Inferior parietal cortex (tissue), 1 donor: ENCODE results near the gene PCDHGA4.
A peak's percentile ranks its signal among the peaks of the same experiment; 100 is the strongest.
"Not testable (repeated sequence)": the region's sequence is repeated elsewhere in the genome, so short reads cannot be mapped to it uniquely, and the experiment has no call there.

ENCODE experiments used
- DNase-seq: peaks from one replicate; pipeline ENCODE4 v3.0.0-alpha.2; 2016; ENCODE audit errors: extremely low spot score

PCDHGA4 gene

DNA sequence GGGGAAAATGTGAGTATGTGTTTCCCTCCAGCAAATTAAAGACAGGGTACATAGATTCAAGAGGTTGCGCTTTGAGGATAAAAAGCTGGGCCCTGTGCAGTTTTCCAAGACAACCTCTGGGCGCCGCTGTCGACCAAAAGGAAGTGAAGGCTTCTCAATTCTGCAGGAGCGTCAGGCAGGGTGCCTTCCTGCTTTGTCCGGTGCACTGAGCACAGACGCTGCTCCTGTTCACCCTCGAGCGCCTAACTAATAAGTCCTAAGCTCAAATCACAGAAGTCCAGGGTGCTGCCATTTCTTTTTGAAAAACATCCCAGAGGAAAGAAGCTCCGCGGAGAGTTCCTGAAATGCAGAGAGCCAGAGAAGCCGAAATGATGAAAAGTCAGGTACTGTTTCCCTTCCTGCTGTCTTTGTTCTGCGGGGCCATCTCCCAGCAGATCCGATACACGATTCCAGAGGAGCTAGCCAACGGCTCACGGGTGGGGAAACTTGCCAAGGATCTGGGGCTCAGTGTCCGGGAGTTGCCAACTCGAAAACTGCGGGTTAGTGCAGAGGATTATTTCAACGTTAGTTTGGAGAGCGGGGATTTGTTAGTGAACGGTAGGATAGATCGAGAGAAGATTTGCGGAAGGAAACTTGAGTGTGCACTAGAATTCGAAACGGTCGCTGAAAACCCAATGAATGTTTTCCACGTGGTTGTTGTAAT lies 4.8 kb upstream of the PCDHGA4 start, which contains the start of gene PCDHGB1:
PCDHGB1 (plus strand) TSS at position 183 of the 703 bp plus-strand sequence; CDS start at position 345, 162 bp downstream.
- peak; percentile 24 for DNase-seq

DNA sequence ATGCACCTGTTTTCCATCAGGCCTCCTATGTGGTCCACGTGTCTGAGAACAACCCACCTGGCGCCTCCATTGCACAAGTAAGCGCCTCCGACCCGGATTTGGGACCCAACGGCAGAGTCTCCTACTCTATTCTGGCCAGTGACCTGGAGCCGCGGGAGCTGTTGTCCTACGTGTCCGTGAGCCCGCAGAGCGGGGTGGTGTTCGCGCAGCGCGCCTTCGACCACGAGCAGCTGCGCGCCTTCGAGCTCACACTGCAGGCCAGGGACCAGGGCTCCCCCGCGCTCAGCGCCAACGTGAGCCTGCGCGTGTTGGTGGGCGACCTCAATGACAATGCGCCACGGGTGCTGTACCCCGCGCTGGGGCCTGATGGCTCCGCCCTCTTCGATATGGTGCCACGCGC lies 3.2 kb upstream of the PCDHGA4 start:
- no peak for DNase-seq

DNA sequence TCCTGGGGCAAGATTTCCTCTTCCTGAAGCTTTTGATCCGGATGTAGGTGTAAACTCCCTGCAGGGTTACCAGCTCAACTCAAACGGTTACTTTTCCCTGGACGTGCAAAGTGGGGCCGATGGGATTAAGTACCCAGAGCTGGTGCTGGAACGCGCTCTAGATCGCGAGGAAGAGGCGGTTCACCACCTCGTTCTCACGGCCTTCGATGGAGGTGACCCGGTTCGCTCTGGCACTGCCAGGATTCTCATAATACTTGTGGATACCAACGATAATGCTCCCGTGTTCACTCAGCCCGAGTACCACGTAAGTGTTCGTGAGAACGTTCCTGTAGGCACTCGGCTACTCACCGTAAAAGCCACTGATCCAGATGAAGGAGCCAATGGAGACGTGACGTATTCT lies 820 bp downstream of the PCDHGA4 start:
- DNase-seq: no peak

DNA sequence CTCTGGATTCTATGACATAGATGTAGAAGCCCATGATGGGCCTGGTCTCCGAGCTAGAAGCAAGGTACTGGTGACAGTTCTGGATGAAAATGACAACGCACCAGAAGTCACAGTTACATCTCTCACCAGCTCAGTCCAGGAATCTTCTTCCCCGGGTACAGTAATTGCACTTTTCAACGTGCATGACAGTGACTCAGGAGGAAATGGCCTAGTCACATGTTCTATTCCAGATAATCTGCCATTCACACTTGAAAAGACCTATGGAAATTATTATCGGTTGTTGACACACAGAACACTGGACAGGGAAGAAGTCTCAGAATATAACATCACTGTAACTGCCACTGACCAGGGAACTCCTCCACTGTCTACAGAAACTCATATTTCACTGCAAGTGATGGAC lies 1.3 kb downstream of the PCDHGA4 start:
- no peak for DNase-seq

DNA sequence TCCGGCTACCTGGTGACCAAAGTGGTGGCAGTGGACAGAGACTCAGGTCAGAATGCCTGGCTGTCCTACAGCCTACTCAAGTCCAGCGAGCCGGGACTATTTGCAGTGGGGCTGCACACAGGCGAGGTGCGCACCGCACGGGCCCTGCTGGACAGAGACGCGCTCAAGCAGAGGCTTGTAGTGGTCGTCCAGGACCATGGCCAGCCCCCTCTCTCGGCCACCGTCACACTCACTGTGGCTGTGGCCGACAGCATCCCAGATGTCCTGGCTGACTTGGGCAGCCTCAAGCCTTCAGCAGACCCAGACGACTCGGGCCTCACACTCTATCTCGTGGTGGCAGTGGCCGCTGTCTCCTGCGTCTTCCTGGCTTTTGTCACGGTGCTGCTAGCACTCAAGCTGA lies 2.1 kb downstream of the PCDHGA4 start:
- no peak for DNase-seq

DNA sequence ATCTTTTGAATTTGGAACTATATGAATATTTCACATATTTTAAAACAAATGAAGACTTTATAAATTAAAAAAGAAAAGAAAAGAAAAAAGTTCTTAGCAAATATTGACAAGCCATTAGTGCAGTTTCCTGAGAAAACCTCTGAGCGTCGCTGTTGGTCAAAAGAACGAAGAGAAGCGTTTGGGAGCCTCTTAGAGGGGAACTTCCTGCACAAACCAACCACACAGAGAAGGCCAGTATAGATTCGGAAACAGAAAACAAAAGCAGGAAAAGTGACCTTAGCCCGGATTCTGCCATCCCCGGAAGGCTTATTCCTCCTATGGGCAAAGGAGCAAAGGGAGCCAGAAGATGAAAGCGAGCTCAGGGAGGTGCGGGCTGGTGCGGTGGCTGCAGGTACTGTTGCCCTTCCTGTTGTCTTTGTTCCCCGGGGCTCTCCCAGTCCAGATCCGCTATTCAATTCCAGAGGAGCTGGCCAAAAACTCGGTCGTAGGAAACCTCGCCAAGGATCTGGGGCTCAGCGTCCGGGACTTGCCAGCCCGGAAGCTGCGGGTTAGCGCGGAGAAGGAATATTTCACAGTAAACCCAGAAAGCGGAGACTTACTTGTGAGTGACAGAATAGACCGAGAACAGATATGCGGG lies 5.1 kb downstream of the PCDHGA4 start, which contains the start of gene PCDHGB2:
PCDHGB2 (plus strand) TSS at position 205 of the 637 bp plus-strand sequence; CDS start at position 347, 142 bp downstream.
- peak; percentile 27 for DNase-seq

DNA sequence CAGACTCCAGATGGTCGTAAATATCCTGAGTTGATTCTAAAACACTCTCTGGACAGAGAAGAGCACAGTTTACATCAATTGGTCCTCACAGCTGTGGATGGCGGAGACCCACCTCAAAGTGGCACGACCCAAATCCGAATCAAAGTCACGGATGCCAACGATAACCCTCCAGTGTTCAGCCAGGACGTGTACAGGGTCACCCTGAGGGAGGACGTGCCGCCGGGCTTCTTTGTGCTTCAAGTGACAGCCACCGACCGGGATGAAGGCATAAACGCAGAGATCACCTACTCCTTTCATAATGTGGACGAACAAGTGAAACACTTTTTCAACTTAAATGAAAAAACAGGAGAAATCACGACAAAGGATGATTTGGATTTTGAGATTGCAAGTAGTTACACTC lies 5.9 kb downstream of the PCDHGA4 start:
- no peak for DNase-seq

DNA sequence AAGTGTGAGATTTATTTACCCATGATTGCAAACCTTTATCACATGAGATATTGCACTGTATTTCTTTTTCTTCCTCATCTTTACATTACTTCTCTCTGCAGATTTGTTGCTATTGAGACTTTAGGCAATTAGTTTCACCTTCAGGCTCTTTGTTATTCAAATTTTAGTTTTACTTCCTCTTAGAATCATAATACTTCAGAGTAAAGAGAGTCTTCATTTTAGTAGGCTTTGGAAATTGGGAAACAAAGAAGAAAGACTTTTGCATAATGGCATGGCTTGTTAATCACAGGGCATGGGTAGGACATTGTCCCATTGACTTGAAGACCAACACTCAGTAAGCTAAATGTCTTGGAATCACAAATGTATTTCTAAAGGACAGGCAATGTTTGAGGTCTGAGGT lies 7.9 kb downstream of the PCDHGA4 start:
- DNase-seq: no peak

DNA sequence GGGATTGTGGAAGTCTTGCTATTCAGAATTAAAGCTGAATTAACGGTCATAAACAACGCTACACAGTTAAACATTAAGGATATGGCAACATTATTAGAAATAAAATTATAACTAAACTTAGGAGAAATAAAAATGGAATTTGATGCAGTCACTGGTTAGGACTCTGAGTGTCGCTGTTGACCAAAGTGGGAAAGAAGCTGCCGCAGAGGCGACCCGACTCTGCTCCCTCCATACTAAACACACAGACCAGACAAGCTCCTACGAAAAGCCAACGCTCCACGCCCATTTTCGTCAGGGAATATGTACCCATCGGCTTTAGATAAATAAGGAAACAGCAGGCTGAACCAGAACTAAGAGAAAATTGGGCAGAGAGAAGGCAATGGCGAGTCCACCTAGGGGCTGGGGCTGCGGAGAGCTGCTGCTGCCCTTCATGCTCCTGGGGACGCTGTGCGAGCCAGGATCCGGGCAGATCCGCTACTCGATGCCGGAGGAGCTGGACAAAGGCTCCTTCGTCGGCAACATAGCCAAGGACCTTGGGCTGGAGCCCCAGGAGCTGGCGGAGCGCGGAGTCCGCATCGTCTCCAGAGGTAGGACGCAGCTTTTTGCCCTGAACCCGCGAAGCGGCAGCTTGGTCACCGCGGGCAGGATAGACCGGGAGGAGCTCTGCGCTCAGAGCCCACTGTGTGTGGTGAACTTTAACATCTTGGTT lies 9.3 kb downstream of the PCDHGA4 start, which contains the start of gene PCDHGA5:
PCDHGA5 (plus strand) TSS at position 211 of the 709 bp plus-strand sequence; CDS start at position 380, 169 bp downstream.
- DNase-seq: no peak

DNA sequence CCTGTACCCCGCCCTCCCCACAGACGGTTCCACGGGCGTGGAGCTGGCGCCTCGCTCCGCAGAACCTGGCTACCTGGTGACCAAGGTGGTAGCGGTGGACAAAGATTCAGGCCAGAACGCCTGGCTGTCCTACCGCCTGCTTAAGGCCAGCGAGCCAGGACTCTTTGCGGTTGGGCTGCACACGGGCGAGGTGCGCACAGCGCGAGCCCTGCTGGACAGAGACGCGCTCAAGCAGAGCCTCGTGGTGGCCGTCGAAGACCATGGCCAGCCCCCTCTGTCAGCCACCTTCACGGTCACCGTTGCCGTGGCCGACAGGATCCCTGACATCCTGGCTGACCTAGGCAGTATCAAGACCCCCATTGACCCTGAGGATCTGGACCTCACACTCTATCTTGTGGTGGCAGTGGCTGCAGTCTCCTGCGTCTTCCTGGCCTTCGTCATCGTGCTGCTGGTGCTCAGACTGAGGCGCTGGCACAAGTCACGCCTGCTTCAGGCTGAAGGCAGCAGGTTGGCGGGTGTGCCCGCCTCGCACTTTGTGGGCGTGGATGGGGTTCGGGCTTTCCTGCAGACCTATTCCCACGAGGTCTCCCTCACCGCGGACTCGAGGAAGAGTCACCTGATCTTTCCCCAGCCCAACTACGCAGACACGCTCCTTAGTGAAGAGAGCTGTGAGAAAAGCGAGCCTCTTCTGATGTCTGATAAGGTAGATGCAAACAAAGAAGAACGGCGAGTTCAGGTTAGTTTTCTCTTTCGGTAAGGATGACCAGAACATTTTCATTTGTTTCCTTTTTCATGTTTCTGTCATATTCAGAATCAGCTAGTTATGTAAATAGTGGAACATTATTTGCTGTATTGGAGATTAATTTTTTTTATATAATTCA lies 11.4 kb downstream of the PCDHGA4 start:
- no peak for DNase-seq

DNA sequence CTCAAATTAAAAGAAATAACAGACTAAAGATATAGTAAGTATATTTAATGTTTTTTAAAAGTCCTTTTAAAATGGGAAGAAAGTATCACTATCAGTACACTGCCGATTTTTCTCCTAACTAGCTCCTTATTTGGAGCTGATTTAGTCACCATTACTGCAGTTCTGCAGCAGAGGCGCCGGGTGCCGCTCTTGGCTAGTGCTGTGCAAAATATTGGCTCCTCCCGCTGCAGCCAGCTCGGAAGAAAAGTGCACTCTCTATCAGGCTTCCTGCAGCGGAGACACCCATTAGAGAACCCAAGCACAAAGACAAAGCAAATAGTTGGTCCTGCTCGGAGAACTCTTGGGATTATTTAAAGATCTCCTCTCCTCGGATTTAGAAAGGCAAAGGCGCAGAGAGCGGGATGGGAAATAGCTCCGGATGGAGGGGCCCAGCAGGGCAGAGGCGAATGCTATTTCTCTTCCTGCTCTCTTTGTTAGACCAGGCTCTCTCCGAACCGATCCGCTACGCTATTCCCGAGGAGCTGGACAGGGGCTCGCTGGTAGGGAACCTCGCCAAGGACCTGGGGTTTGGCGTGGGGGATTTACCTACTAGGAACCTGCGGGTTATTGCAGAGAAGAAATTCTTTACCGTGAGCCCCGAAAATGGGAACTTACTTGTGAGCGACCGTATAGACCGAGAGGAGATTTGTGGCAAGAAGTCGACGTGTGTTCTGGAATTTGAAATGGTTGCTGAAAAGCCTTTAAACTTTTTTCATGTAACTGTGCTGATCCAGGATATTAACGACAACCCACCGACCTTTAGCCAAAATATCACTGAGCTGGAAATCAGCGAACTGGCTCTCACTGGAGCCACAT lies 15.4 kb downstream of the PCDHGA4 start, which contains the start of gene PCDHGB3:
PCDHGB3 (plus strand) TSS at position 249 of the 855 bp plus-strand sequence; CDS start at position 402, 153 bp downstream.
- DNase-seq: peak; percentile 4

DNA sequence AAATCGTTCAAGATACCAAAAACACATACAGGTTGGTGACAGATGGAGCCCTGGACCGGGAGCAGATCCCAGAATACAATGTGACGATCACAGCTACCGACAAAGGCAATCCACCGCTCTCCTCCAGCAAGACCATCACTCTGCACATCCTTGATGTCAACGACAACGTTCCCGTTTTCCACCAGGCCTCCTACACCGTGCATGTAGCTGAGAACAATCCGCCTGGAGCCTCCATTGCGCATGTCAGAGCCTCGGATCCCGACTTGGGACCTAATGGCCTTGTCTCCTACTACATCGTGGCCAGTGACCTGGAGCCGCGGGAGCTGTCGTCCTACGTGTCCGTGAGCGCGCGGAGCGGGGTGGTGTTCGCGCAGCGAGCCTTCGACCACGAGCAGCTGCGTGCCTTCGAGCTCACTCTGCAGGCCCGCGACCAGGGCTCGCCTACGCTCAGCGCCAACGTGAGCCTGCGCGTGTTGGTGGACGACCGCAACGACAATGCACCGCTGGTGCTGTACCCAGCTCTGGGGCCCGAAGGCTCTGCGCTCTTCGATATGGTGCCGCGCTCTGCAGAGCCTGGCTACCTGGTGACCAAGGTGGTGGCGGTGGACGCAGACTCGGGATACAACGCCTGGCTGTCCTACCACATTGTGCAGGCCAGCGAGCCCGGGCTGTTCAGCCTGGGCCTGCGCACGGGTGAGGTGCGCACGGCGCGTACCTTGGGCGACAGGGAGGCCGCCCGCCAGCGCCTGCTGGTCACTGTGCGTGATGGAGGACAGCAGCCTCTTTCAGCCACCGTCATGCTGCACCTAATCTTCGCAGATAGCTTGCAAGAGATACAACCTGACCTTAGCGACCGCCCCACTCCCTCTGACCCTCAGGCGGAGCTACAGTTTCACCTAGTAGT lies 17.0 kb downstream of the PCDHGA4 start:
- no peak for DNase-seq

DNA sequence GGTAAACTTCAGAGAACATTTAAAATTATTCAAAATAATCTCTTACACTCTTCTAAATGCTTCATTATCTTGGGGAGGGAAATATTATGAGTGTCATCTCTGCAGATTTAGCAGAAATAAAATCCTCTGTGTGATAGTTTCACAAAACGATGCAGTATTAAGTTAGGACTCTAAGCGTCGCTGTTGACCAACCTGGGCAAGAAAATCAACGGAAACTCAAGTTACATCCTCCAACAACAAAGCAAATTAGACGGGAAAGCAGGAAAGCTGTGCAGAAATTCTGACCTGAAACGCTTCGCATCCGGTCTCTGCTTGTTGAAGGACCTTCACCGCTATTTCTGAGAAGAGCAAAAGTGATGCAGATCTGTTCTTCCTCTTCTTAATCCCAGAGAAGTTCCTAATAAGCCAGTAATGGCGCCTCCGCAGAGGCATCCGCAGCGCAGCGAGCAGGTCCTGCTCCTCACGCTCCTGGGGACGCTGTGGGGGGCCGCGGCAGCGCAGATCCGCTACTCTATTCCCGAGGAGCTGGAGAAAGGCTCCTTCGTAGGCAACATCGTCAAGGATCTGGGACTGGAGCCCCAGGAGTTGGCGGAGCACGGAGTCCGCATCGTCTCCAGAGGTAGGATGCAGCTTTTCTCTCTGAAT lies 19.0 kb downstream of the PCDHGA4 start, which contains the start of gene PCDHGA6:
PCDHGA6 (plus strand) TSS at position 219 of the 645 bp plus-strand sequence; CDS start at position 412, 193 bp downstream.
- no peak for DNase-seq

DNA sequence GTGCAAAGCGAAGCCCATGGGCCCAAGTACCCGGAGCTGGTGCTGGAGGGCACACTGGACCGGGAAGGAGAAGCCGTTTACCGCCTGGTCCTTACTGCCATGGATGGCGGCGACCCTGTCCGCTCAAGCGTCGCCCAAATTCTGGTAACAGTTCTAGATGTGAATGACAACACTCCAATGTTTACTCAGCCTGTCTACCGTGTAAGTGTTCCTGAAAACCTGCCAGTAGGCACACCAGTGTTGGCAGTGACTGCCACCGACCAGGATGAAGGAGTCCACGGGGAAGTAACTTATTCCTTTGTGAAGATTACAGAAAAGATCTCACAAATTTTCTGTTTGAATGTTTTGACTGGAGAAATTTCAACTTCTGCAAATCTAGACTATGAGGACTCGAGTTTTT lies 19.8 kb downstream of the PCDHGA4 start:
- DNase-seq: no peak

DNA sequence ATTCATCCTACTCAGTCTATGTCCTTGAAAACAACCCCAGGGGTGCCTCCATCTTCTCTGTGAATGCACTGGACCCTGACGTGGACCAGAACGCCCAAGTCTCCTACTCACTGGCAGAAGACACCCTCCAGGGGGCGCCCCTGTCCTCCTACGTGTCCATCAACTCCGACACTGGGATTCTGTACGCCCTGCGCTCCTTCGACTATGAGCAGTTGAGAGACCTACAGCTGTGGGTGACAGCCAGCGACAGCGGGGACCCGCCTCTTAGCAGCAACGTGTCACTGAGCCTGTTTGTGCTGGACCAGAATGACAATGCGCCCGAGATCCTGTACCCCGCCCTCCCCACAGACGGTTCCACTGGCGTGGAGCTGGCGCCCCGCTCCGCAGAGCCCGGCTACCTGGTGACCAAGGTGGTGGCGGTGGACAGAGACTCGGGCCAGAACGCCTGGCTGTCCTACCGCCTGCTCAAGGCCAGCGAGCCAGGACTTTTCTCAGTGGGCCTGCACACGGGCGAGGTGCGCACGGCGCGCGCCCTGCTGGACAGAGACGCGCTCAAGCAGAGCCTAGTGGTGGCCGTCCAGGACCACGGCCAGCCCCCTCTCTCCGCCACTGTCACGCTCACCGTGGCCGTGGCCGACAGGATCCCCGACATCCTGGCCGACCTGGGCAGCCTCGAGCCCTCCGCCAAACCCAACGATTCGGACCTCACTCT lies 20.8 kb downstream of the PCDHGA4 start:
- not testable (repeated sequence) for DNase-seq

DNA sequence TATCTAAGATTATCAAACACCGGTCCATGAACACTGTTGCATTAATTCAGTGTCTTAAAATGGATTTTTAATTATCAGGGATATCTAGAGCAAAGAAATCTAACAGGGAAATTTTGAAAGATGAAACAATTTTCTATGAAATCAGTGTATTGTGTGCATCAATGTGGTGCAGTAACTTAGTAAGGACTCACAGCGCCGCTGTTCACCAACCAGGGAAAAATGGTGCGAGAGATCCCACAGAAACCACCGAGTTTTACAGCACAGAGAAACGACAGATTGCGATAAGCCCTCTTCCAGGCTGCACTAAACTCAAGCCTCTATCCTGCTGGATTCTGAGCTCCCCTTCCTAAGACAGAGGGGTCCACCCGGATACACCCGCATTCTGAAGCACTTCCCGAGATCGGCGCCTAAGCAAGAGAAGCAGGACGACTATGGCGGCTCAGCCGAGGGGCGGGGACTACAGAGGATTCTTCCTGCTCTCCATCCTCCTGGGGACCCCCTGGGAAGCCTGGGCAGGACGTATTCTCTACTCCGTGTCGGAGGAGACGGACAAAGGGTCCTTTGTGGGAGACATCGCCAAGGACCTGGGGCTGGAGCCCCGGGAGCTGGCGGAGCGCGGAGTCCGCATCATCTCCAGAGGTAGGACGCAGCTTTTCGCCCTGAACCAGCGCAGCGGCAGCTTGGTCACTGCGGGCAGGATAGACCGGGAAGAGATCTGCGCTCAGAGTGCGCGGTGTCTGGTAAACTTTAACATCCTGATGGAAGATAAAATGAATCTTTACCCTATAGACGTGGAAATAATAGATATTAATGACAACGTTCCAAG lies 27.9 kb downstream of the PCDHGA4 start, which contains the start of gene PCDHGA7:
PCDHGA7 (plus strand) TSS at position 274 of the 826 bp plus-strand sequence; CDS start at position 432, 158 bp downstream.
- DNase-seq: no peak

DNA sequence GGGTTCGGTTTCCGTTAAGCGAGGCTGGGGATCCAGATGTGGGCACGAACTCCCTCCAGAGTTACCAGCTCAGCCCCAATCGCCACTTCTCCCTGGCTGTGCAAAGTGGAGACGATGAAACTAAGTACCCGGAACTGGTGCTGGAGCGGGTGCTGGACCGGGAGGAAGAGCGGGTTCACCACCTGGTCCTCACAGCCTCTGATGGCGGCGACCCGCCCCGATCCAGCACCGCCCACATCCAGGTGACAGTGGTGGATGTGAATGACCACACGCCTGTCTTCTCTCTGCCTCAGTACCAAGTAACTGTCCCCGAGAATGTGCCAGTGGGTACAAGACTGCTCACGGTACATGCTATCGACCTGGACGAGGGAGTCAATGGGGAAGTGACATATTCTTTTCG lies 28.5 kb downstream of the PCDHGA4 start:
- no peak for DNase-seq
